CD8-positive, alpha-beta memory T cell (primary cell): ENCODE measurements around the gene NECAP2. TPM values are rescaled to one million over a fixed set of nuclear protein-coding genes. Genes with fewer than 3 reads are reported as not detected.
"Not testable (repeated sequence)": the region's sequence is repeated elsewhere in the genome, so short reads cannot be mapped to it uniquely, and the experiment has no call there.

Source experiments
- CTCF ChIA-PET: fragments of 350-600 bp; sonication (Branson Sonifier 250); formaldehyde crosslinking; loops from one replicate; lab custom pipeline; 2021; ENCODE audit warnings: antibody characterized with exemption; lab: Charles Lee
- POLR2A ChIA-PET: fragments of 350-600 bp; sonication (Branson Sonifier 250); formaldehyde crosslinking; loops from one replicate; lab custom pipeline; 2021; ENCODE audit warnings: antibody characterized with exemption; lab: Charles Lee
- DNase-seq, 5 donors: peaks; one replicate each; pipeline versions ENCODE4 v3.0.0 to v3.0.0-alpha.2; 2020 to 2022; ENCODE audit warnings: mixed read lengths in 1 of 5
- H3K27ac ChIP-seq: one replicate; pipeline ENCODE4 v1.7.0; 2013; ENCODE audit warnings: low read depth, mild to moderate bottlenecking, low read length, moderate library complexity
- H3K27me3 ChIP-seq: 2 replicates; pipeline ENCODE4 v1.7.0; 2013; ENCODE audit warnings: low read length, mild to moderate bottlenecking; ENCODE audit not compliant: insufficient read depth, poor library complexity, severe bottlenecking
- H3K36me3 ChIP-seq: 2 replicates; pipeline ENCODE4 v1.7.0; 2013; ENCODE audit warnings: mild to moderate bottlenecking, low read length, moderate library complexity; ENCODE audit not compliant: insufficient read depth
- H3K4me1 ChIP-seq: 2 replicates; pipeline ENCODE4 v1.7.0; 2013; ENCODE audit warnings: mild to moderate bottlenecking, low read length, moderate library complexity; ENCODE audit not compliant: insufficient read depth
- H3K4me3 ChIP-seq: 2 replicates; pipeline ENCODE4 v1.7.0; 2013; ENCODE audit warnings: mild to moderate bottlenecking, low read length
- H3K9me3 ChIP-seq: 2 replicates; pipeline ENCODE4 v1.7.0; 2013; ENCODE audit warnings: mild to moderate bottlenecking, low read length
- H3K27ac Mint-ChIP-seq, 8 donors: one replicate each; pipeline ENCODE4 v1.8.0; 2020 to 2021; ENCODE audit warnings: mixed read lengths in 8 of 8, mild to moderate bottlenecking in 6 of 8, inconsistent platforms in 3 of 8, moderate library complexity in 3 of 8
- H3K27me3 Mint-ChIP-seq, 2 donors: one replicate each; pipeline ENCODE4 v1.8.0; 2020 to 2021; ENCODE audit warnings: mixed read lengths in 2 of 2, mild to moderate bottlenecking in 1 of 2, moderate library complexity in 1 of 2
- H3K36me3 Mint-ChIP-seq, 3 donors: one replicate each; pipeline ENCODE4 v1.8.0; 2020 to 2021; ENCODE audit warnings: mixed read lengths in 3 of 3, inconsistent platforms in 1 of 3, mild to moderate bottlenecking in 1 of 3
- H3K4me1 Mint-ChIP-seq, 3 donors: one replicate each; pipeline ENCODE4 v1.8.0; 2020 to 2021; ENCODE audit warnings: mixed read lengths in 3 of 3, inconsistent platforms in 1 of 3, mild to moderate bottlenecking in 1 of 3
- H3K4me3 Mint-ChIP-seq, 7 donors: one replicate each; pipeline ENCODE4 v1.8.0; 2020 to 2021; ENCODE audit warnings: mixed read lengths in 7 of 7, mild to moderate bottlenecking in 6 of 7, moderate library complexity in 4 of 7, inconsistent platforms in 2 of 7
- H3K9me3 Mint-ChIP-seq, 5 donors: one replicate each; pipeline ENCODE4 v1.8.0; 2020 to 2022; ENCODE audit warnings: mixed read lengths in 5 of 5, mild to moderate bottlenecking in 3 of 5, moderate library complexity in 2 of 5, inconsistent platforms in 1 of 5
- polyA plus RNA-seq: library from polyadenylated mRNA; unstranded; fragments of 300-500 nt; fragmentation: Illumina TruSeq; gene quantifications from one replicate; pipeline ENCODE4 v1.2.3, GENCODE V29; 2021
- total RNA-seq, 2 experiments: library from RNA; stranded (reverse); gene quantifications; one replicate each; pipeline ENCODE4 v1.2.3, GENCODE V29; 2021

NECAP2 gene
- total and polyA plus RNA-seq, 3 experiments from 2014 or later, result 79.4 to 170 (median 80.5) TPM

DNA sequence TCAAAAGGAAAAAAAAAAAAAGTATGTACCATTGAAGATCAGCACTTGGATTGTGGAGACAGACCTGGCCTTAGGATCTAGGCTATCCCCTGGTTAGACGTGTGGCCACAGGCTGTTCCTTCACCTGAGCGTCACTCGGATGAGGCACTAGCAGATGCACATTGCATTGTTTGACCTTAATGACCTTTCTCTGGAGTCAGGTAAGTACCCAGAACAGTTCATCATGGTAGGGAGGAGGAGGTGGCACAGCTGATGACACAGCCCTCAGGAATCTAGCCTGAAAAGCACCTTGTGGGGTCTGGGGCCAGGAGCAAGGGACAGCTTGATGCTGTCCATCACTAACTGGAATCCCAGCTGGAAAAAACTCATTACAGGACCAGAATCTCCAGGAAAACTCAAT is 21.2 kb downstream of the NECAP2 start:
- Mint-ChIP-seq H3K27ac (peak overlapping the region in 4 of 8 donors; percentile 15 to 77 (median 38)), H3K27me3 (no peaks in the 10 kb centered on the region), H3K9me3 (no peaks in the 10 kb centered on the region), H3K36me3 (peaks cover 4 to 79% (median 12%) of the 10 kb centered on the region in 3 donors), H3K4me1 (peaks cover 4 to 14% (median 14%) of the 10 kb centered on the region in 3 donors), H3K4me3 (no peak overlapping the region)
- CTCF ChIA-PET, result no interaction called here
- Histone ChIP-seq H3K27ac (no peak overlapping the region), H3K4me3 (no peak overlapping the region), H3K27me3 (no peaks in the 10 kb centered on the region), H3K9me3 (no peaks in the 10 kb centered on the region), H3K36me3 (peaks cover 36% of the 10 kb centered on the region), H3K4me1 (no peaks in the 10 kb centered on the region)
- POLR2A ChIA-PET, result no interaction called here
- DNase-seq, result no peak

DNA sequence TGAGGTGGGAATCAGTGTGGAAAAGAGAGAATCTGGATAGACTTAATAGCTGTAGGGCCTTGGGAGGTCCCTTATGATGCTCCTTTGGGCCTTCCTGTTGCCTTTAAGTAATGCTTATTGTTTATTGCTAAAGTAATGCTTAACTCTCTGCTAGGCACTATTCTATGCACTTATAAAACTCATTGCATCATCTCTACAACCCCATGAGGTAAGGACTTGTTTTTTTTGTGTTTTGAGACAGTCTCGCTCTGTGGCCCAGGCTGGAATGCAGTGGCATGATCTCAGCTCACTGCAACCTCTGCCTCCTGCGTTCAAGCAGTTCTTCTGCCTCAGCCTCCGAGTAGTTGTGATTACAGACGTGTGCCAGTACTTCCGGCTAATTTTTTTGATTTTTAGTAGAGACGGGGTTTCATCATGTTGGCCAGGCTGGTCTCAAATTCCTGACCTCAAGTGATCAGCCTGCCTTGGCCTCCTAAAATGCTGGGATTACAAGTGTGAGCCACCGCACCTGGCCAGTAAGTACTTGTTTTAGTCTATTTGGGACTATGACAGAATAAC is 22.3 kb downstream of the NECAP2 start:
- H3K27me3 ChIP-seq, result no peaks in the 10 kb centered on the region
- ChIA-PET POLR2A (no interaction called here), CTCF (no interaction called here)
- DNase-seq, result no peak
- peaks cover 4 to 78% (median 13%) of the 10 kb centered on the region in 3 donors for H3K36me3 Mint-ChIP-seq
- H3K27me3 Mint-ChIP-seq, result no peaks in the 10 kb centered on the region
- no peak overlapping the region for H3K4me3 ChIP-seq
- no peak overlapping the region for H3K27ac ChIP-seq
- no peaks in the 10 kb centered on the region for H3K9me3 Mint-ChIP-seq
- peak overlapping the region in 2 of 8 donors; percentile 17 to 76 for H3K27ac Mint-ChIP-seq
- H3K4me1 ChIP-seq, result no peaks in the 10 kb centered on the region
- H3K4me1 Mint-ChIP-seq, result peaks cover 4 to 17% (median 14%) of the 10 kb centered on the region in 3 donors
- H3K9me3 ChIP-seq, result no peaks in the 10 kb centered on the region
- peaks cover 29% of the 10 kb centered on the region for H3K36me3 ChIP-seq
- no peak overlapping the region for H3K4me3 Mint-ChIP-seq

DNA sequence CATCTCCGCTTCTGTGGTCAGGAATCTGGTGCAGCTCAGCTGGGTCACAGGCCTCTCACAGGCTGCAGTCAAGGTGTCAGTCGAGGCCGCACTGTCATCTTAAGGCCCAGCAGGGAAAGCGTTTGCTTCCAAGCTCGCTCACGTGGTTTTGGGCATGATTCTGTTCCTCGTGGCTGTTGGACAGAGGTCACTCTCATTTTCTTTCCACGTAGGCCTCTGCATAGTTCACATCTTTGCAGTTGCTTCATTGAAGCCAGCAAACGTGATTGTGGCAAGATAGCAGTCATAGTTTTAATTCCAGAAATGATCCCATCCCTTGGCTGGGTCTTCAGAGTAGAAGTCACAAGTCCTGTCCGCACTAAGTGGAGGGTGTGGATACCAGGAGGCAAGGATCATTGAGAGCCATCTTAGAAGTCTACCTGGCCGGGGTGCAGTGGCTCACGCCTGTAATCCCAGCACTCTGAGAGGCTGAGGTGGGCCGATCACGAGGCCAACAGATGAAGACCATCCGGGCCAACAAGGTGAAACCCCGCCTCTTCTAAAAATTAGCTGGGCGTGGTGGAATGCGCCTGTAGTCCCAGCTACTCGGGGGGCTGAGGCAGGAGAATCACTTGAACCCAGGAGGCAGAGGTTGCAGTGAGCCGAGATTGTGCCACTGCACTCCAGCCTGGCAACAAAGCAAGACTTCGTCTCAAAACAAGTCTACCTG is 24.5 kb downstream of the NECAP2 start:
- no peak for DNase-seq
- peak overlapping the region in 1 of 8 donors; percentile 79 for H3K27ac Mint-ChIP-seq
- no peak overlapping the region for H3K4me3 ChIP-seq
- ChIA-PET POLR2A (no interaction called here), CTCF (no interaction called here)
- H3K4me1 Mint-ChIP-seq, result peaks cover 4 to 20% (median 17%) of the 10 kb centered on the region in 3 donors
- no peak overlapping the region for H3K4me3 Mint-ChIP-seq
- no peaks in the 10 kb centered on the region for H3K9me3 ChIP-seq
- no peaks in the 10 kb centered on the region for H3K4me1 ChIP-seq
- H3K27me3 ChIP-seq, result no peaks in the 10 kb centered on the region
- H3K27me3 Mint-ChIP-seq, result no peaks in the 10 kb centered on the region
- H3K36me3 Mint-ChIP-seq, result peaks cover 0 to 66% (median 5%) of the 10 kb centered on the region in 3 donors
- H3K36me3 ChIP-seq, result peaks cover 11% of the 10 kb centered on the region
- no peaks in the 10 kb centered on the region for H3K9me3 Mint-ChIP-seq
- no peak overlapping the region for H3K27ac ChIP-seq

DNA sequence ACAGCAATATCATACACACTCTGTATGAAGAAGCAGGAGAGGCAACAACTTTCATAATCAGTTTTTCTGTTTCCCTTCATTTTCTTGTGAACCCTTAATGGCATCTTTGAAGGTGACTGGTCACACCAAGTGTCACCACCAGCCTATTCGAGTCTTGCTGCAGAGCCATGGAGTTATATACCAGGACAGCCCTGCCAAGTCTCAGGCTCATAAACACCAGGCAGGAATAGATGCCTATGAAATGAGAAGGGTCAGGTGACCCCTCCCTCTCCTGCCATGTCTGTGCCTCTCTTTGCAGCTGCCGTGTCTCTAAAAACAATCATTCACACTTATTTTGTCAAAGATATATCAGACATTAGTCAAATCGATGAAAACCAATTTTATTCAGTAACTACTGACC is 28.0 kb downstream of the NECAP2 start:
- Mint-ChIP-seq H3K4me3 (no peak overlapping the region), H3K27me3 (no peaks in the 10 kb centered on the region), H3K9me3 (no peaks in the 10 kb centered on the region), H3K4me1 (peaks cover 3 to 17% (median 8%) of the 10 kb centered on the region in 3 donors), H3K36me3 (peaks cover 5 to 55% (median 12%) of the 10 kb centered on the region in 3 donors), H3K27ac (peak overlapping the region in 2 of 8 donors; percentile 5 to 6)
- Histone ChIP-seq H3K4me1 (no peaks in the 10 kb centered on the region), H3K27me3 (no peaks in the 10 kb centered on the region), H3K4me3 (no peak overlapping the region), H3K36me3 (peaks cover 12% of the 10 kb centered on the region), H3K27ac (no peak overlapping the region), H3K9me3 (no peaks in the 10 kb centered on the region)
- ChIA-PET POLR2A (no interaction called here), CTCF (no interaction called here)
- DNase-seq, result no peak

DNA sequence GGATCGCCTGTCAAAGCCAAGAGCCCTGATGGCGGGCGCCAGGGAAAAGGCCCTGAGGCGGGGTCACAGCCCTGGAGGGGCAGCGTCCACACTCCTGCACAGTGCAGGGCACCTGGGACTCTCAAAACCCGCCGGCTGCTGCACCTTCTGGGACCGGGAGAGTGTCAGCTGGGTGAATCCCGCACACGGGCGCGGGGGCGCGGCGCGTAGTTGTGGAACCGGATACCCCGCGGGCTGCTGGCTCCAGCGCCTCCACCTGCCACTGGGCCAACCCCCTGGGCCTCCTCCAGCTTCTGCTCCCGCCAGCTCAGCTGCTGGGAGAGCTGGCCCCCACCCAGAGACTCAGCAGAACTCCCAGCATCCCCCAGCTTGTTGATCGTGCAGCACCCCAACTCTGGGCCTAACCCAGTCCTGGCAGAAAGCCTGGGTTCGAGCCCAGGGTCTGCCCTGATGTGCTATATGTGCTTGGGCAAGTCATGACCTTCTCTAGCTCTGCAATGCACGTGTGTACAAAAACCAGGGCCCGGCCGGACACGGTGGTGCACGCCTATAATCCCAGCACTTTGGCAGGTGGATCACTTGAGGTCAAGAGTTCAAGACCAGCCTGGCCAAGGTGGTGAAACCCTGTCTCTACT is 33.8 kb downstream of the NECAP2 start:
- Histone ChIP-seq H3K4me3 (no peak overlapping the region), H3K36me3 (peaks cover 7% of the 10 kb centered on the region), H3K27me3 (no peaks in the 10 kb centered on the region), H3K9me3 (no peaks in the 10 kb centered on the region), H3K27ac (no peak overlapping the region), H3K4me1 (no peaks in the 10 kb centered on the region)
- Mint-ChIP-seq H3K27ac (no peak overlapping the region), H3K9me3 (no peaks in the 10 kb centered on the region), H3K4me3 (no peak overlapping the region), H3K36me3 (peaks cover 8 to 61% (median 17%) of the 10 kb centered on the region in 3 donors), H3K27me3 (no peaks in the 10 kb centered on the region), H3K4me1 (peaks cover 3 to 9% (median 3%) of the 10 kb centered on the region in 3 donors)
- DNase-seq, result no peak
- POLR2A ChIA-PET, result no interaction called here
- CTCF ChIA-PET, result no interaction called here

DNA sequence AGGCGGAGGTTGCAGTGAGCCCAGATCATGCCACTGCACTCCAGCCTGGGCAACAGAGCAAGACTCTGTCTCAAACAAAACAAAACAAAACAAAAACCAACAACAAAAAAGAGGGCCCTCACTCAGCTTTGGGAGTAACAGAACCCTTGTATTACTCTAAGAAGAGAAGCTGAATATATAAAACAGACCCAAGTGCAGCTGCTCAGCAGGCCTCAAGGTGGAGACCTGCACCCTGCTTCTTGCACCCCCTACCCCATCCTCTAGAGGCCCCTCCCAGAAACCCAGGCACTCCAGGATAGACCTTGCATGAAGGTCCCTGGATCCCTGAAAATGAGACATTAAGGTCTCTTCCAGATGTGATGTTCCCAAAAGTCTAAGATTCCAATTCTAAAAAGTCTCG is 34.4 kb downstream of the NECAP2 start:
- H3K9me3 Mint-ChIP-seq, CTCF ChIA-PET, H3K4me1 Mint-ChIP-seq, H3K36me3 ChIP-seq, DNase-seq, H3K4me3 Mint-ChIP-seq, H3K9me3 ChIP-seq, H3K27me3 Mint-ChIP-seq, H3K4me3 ChIP-seq, H3K4me1 ChIP-seq, H3K27me3 ChIP-seq, POLR2A ChIA-PET, H3K27ac ChIP-seq: not testable (repeated sequence)
- Mint-ChIP-seq H3K36me3 (peaks cover 8 to 60% (median 17%) of the 10 kb centered on the region in 3 donors), H3K27ac (peak overlapping the region in 1 of 8 donors; percentile 21)

DNA sequence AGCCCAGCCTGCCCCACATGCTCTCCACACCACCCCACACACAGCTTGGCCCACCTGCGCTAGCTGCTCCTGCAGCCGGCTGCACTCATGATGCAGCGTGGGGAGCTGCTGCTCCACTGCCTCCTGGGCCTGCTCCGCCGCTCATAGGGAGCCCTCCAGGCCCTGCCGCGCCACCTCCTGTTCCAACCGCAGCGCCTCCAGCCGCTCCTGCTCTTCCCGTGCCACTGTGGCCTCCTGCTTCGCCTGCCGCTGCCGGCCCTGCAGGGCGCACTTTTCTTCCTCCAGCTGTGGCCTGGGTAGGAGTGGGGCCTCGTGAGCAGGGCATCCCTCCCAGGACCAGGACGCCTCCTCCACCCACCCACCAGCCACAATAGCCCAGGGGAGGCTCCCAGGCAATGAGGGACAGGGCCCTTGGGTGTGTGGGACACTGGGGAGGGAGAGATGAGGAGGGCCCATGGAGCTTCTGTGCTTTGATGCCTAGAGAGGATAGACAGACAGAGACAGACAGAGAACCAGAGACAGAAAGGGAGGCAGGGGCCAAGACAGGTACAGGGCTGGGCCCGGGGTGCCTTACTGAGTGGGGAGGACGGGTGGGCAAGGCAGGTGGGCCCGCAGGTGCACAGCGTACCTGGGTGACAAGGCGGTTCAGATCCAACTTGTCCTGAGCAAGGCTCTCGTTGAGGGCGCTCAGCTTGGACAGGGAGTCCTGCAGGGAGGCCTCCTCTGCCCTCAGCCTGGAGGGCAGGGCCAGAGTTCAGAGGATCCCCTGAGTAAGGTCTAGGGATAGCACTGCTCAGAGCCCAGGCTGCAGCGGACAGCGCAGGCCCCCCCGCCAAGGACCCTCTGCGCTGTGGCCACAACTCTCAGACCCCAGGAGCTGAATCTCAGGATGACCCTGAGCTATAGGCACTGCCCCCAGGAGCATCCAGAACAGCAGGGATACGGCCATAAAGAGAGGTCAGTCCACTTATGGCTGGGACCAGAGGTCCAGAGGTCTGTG is 35.5 kb downstream of the NECAP2 start:
- H3K27me3 ChIP-seq, H3K9me3 ChIP-seq, H3K4me1 ChIP-seq, H3K4me1 Mint-ChIP-seq, CTCF ChIA-PET, H3K9me3 Mint-ChIP-seq, H3K27me3 Mint-ChIP-seq, H3K4me3 Mint-ChIP-seq, H3K27ac Mint-ChIP-seq, H3K27ac ChIP-seq, POLR2A ChIA-PET, DNase-seq, H3K4me3 ChIP-seq: not testable (repeated sequence)
- H3K36me3 ChIP-seq, result peaks cover 11% of the 10 kb centered on the region
- H3K36me3 Mint-ChIP-seq, result peaks cover 8 to 69% (median 20%) of the 10 kb centered on the region in 3 donors
